Liver (tissue), 9 donors: ENCODE data around the gene IGF2. TPM values are rescaled to one million over a fixed set of nuclear protein-coding genes. Genes with fewer than 3 reads are reported as not detected.
"Not testable (repeated sequence)": the region's sequence is repeated elsewhere in the genome, so short reads cannot be mapped to it uniquely, and the experiment has no call there.

Experiments
- DNase-seq: peaks from one replicate; pipeline ENCODE4 v3.0.0-alpha.2; 2017; ENCODE audit warnings: low spot score
- H3K27ac ChIP-seq, 2 donors: one replicate each; pipeline ENCODE4 v1.7.0; 2013; ENCODE audit warnings: inconsistent platforms in 2 of 2, low read length in 2 of 2, control low read depth in 1 of 2, low read depth in 1 of 2, mild to moderate bottlenecking in 1 of 2
- H3K27me3 ChIP-seq, 4 donors: one replicate each; pipeline versions ENCODE4 v1.6.1 to v1.7.0; 2013; ENCODE audit warnings: low read length in 3 of 4, inconsistent platforms in 1 of 4, mild to moderate bottlenecking in 1 of 4, moderate library complexity in 1 of 4; ENCODE audit not compliant: control insufficient read depth in 4 of 4, insufficient read depth in 4 of 4
- H3K36me3 ChIP-seq, 4 donors: one replicate each; pipeline versions ENCODE4 v1.6.1 to v1.7.0; 2013; ENCODE audit warnings: low read length in 3 of 4, mild to moderate bottlenecking in 3 of 4, low read depth in 1 of 4, moderate library complexity in 1 of 4; ENCODE audit not compliant: control insufficient read depth in 4 of 4, insufficient read depth in 3 of 4
- H3K4me1 ChIP-seq, 4 donors: one replicate each; pipeline versions ENCODE4 v1.6.1 to v1.7.0; 2013; ENCODE audit warnings: low read length in 3 of 4, mild to moderate bottlenecking in 3 of 4, moderate library complexity in 1 of 4; ENCODE audit not compliant: control insufficient read depth in 4 of 4, insufficient read depth in 4 of 4
- H3K4me3 ChIP-seq, 3 donors: one replicate each; pipeline versions ENCODE4 v1.6.1 to v1.7.0; 2013; ENCODE audit warnings: low read length in 3 of 3, control low read depth in 1 of 3, low read depth in 1 of 3, mild to moderate bottlenecking in 1 of 3
- H3K9ac ChIP-seq, 2 donors: one replicate each; pipeline ENCODE4 v1.7.0; 2013; ENCODE audit warnings: low read length in 2 of 2, mild to moderate bottlenecking in 2 of 2, moderate library complexity in 2 of 2, control low read depth in 1 of 2, low read depth in 1 of 2
- H3K9me3 ChIP-seq, 4 donors: one replicate each; pipeline versions ENCODE4 v1.6.1 to v1.7.0; 2013; ENCODE audit warnings: low read length in 3 of 4; ENCODE audit not compliant: control insufficient read depth in 4 of 4
- EGR1 ChIP-seq, 2 donors: IDR thresholded peaks; 2 replicates each; pipeline ENCODE4 v1.6.1; 2016 to 2018; ENCODE audit warnings: antibody characterized with exemption in 2 of 2, low read depth in 2 of 2
- FOXA1 ChIP-seq: IDR thresholded peaks from 2 replicates; pipeline ENCODE4 v1.6.1; 2016; ENCODE audit warnings: antibody characterized with exemption
- FOXA2 ChIP-seq: IDR thresholded peaks from 2 replicates; pipeline ENCODE4 v1.6.1; 2016; ENCODE audit warnings: antibody characterized with exemption
- HNF4A ChIP-seq, 2 donors: conservative IDR thresholded peaks; 2 replicates each; pipeline ENCODE4 v1.6.1; 2016; ENCODE audit warnings: antibody characterized with exemption in 2 of 2, mild to moderate bottlenecking in 2 of 2
- HNF4G ChIP-seq: IDR thresholded peaks from 2 replicates; pipeline ENCODE4 v1.6.1; 2016; ENCODE audit warnings: antibody characterized with exemption
- NR2F2 ChIP-seq: IDR thresholded peaks from 2 replicates; pipeline ENCODE4 v1.6.1; 2016; ENCODE audit warnings: antibody characterized with exemption
- SP1 ChIP-seq: IDR thresholded peaks from 2 replicates; pipeline ENCODE4 v1.6.1; 2018; ENCODE audit warnings: antibody characterized with exemption, mild to moderate bottlenecking
- TAF1 ChIP-seq: conservative IDR thresholded peaks from 2 replicates; pipeline ENCODE4 v1.6.1; 2016; ENCODE audit warnings: antibody characterized with exemption, mild to moderate bottlenecking
- YY1 ChIP-seq: IDR thresholded peaks from 2 replicates; pipeline ENCODE4 v1.6.1; 2016; ENCODE audit warnings: antibody characterized with exemption, mild to moderate bottlenecking
- WGBS: extraction: QIAGEN DNeasy Blood & Tissue Kit; methylation state at CpG from one replicate; pipeline ENCODE4 v1.1.7; 2013; 5-methylcytosine and 5-hydroxymethylcytosine counted together
- polyA plus RNA-seq, 2 donors: library from polyadenylated mRNA; stranded (reverse) in 1 of 2; unstranded in 1 of 2; fragments of 200-250 nt in 1 of 2; fragments of >200 nt in 1 of 2; fragmentation: Nextera tagmentation in 1 of 2; extraction: Ambion mirVana in 1 of 2; gene quantifications; one replicate each; pipeline versions ENCODE4 v1.2.1 to v1.2.3, GENCODE V29; 2013 to 2015
- total RNA-seq, 2 donors: library from RNA; depleted of rRNA; stranded (reverse); fragments of >200 nt; gene quantifications; one replicate each; pipeline ENCODE4 v1.2.3, GENCODE V29; 2014
- TF ChIP-seq, protein P1 (sequence below): IDR thresholded peaks from 2 replicates; pipeline ENCODE4 v1.6.1; 2016; ENCODE audit warnings: antibody characterized with exemption
- TF ChIP-seq, protein P2 (sequence below): IDR thresholded peaks from 2 replicates; pipeline ENCODE4 v1.6.1; 2016; ENCODE audit warnings: antibody characterized with exemption
- TF ChIP-seq, protein P3 (sequence below): IDR thresholded peaks from 2 replicates; pipeline ENCODE4 v1.6.1; 2016; ENCODE audit warnings: antibody characterized with exemption, mild to moderate bottlenecking
- TF ChIP-seq, protein P4 (sequence below): IDR thresholded peaks from 2 replicates; pipeline ENCODE4 v1.6.1; 2016; ENCODE audit warnings: antibody characterized with exemption
- donor health status: healthy.
- donor health status: healthy.
- donor health status: healthy.
- donor health status: healthy.
- donor health status: healthy.

The IGF2 gene
- total and polyA plus RNA-seq, 4 donors, result 70.5 to 1,440 (median 192) TPM

DNA sequence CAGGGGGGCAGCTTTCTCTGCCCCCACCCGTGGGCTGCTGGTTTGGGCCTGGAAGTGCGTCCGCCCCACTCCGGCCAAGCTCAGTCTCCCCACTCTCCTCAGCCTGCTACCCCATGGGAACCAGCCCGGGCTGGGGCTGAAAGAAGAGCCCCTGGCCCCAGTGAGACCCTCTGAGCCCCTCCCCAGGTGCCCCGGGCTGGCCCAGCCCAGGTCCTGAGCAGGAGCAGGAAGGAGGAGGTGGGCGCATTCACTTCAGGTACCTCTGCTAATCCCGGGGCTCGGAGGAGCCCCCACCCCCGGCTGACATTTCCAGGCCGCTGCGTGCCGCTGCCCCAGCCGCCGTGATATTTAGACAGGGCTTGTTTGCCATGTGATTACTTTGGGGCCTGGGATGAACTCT lies 41.2 kb upstream of the IGF2 start:
- no peaks in the 10 kb centered on the region for H3K36me3 ChIP-seq
- no peak overlapping the region for H3K4me3 ChIP-seq
- no peak overlapping the region for H3K9ac ChIP-seq
- TF ChIP-seq SP1, result no peak
- TF ChIP-seq NR2F2, result no peak
- no peak for TF ChIP-seq HNF4G
- no peak for TF ChIP-seq EGR1 (IDR thresholded peaks at IDR 0.05; ENCODE audit: low read depth in 2 of 2)
- no peak for TF ChIP-seq FOXA1
- TF ChIP-seq TAF1, result no peak
- no peaks in the 10 kb centered on the region for H3K9me3 ChIP-seq
- H3K27ac ChIP-seq, result no peak overlapping the region
- no peaks in the 10 kb centered on the region for H3K4me1 ChIP-seq
- peaks cover 0 to 3% (median 0%) of the 10 kb centered on the region in 4 donors for H3K27me3 ChIP-seq
- 56% methylated on average over 15 of the region's 15 CpGs for WGBS
- DNase-seq, result no peak

DNA sequence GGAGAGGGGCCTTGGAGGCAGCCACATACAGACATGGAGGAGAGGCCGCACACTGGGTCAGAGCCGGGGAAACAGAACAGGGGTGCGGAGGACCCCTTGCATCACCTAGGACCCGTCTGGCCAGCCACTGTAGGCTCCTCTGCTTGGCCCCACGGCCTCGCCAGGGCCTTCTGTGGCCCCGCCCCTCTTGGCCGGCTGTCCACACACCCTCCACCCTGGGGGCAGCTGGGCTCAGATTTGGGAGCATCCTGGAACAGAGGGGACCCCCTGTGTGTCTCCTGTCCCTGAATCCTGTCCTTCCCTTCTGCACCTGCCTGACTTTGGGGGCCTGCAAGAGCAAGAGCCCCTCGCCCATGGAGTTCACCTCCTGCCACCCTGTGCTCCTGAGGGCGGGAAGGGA lies 40.3 kb upstream of the IGF2 start:
- Histone ChIP-seq H3K9ac (no peak overlapping the region), H3K9me3 (no peaks in the 10 kb centered on the region), H3K36me3 (no peaks in the 10 kb centered on the region), H3K27me3 (peaks cover 0 to 3% (median 0%) of the 10 kb centered on the region in 4 donors), H3K27ac (no peak overlapping the region), H3K4me3 (no peak overlapping the region), H3K4me1 (no peaks in the 10 kb centered on the region)
- no peak for DNase-seq
- 75% methylated on average over 10 of the region's 10 CpGs for WGBS
- no peak for TF ChIP-seq HNF4A (conservative IDR thresholded peaks at IDR 0.05)
- TF ChIP-seq, protein P1, sequence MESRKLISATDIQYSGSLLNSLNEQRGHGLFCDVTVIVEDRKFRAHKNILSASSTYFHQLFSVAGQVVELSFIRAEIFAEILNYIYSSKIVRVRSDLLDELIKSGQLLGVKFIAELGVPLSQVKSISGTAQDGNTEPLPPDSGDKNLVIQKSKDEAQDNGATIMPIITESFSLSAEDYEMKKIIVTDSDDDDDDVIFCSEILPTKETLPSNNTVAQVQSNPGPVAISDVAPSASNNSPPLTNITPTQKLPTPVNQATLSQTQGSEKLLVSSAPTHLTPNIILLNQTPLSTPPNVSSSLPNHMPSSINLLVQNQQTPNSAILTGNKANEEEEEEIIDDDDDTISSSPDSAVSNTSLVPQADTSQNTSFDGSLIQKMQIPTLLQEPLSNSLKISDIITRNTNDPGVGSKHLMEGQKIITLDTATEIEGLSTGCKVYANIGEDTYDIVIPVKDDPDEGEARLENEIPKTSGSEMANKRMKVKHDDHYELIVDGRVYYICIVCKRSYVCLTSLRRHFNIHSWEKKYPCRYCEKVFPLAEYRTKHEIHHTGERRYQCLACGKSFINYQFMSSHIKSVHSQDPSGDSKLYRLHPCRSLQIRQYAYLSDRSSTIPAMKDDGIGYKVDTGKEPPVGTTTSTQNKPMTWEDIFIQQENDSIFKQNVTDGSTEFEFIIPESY, result no peak
- TF ChIP-seq FOXA1, result no peak
- no peak for TF ChIP-seq YY1
- TF ChIP-seq, protein P2, sequence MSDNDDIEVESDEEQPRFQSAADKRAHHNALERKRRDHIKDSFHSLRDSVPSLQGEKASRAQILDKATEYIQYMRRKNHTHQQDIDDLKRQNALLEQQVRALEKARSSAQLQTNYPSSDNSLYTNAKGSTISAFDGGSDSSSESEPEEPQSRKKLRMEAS, result no peak
- no peak for TF ChIP-seq FOXA2
- TF ChIP-seq SP1, result no peak
- TF ChIP-seq, protein P3, sequence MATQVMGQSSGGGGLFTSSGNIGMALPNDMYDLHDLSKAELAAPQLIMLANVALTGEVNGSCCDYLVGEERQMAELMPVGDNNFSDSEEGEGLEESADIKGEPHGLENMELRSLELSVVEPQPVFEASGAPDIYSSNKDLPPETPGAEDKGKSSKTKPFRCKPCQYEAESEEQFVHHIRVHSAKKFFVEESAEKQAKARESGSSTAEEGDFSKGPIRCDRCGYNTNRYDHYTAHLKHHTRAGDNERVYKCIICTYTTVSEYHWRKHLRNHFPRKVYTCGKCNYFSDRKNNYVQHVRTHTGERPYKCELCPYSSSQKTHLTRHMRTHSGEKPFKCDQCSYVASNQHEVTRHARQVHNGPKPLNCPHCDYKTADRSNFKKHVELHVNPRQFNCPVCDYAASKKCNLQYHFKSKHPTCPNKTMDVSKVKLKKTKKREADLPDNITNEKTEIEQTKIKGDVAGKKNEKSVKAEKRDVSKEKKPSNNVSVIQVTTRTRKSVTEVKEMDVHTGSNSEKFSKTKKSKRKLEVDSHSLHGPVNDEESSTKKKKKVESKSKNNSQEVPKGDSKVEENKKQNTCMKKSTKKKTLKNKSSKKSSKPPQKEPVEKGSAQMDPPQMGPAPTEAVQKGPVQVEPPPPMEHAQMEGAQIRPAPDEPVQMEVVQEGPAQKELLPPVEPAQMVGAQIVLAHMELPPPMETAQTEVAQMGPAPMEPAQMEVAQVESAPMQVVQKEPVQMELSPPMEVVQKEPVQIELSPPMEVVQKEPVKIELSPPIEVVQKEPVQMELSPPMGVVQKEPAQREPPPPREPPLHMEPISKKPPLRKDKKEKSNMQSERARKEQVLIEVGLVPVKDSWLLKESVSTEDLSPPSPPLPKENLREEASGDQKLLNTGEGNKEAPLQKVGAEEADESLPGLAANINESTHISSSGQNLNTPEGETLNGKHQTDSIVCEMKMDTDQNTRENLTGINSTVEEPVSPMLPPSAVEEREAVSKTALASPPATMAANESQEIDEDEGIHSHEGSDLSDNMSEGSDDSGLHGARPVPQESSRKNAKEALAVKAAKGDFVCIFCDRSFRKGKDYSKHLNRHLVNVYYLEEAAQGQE, result no peak
- TF ChIP-seq, protein P4, sequence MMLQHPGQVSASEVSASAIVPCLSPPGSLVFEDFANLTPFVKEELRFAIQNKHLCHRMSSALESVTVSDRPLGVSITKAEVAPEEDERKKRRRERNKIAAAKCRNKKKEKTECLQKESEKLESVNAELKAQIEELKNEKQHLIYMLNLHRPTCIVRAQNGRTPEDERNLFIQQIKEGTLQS, result no peak
- TF ChIP-seq HNF4G, result no peak

DNA sequence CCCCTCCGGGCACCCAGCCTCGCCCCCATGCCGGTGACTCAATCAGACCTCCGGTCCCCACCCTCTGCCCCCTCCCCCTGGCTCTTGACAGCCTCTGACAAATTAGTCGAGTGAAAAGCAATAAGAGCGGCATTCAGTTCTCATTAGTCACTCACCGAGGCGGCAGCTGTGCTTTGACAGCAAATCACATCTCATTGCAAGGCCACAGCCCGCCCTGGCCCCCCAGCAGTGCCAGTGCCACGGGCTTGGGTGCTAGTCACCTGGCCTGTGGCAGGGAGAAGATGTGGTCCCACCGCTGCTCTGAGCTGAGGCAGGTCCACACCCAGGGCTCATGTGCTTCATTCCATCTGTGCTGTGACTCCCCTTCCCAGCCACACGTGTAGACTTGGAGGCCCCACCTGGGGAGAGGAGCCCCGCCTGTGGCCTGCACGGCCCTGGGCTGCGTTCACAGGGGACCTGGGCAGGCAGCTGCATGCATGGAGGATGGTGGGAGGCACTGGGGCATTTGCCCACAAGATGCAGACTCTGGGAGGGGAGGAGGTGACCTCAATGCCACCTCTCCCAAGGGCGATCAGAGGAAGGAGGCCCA lies 39.8 kb upstream of the IGF2 start:
- no peak for DNase-seq
- Histone ChIP-seq H3K9me3 (no peaks in the 10 kb centered on the region), H3K36me3 (no peaks in the 10 kb centered on the region), H3K4me1 (no peaks in the 10 kb centered on the region), H3K4me3 (no peak overlapping the region), H3K27me3 (peaks cover 0 to under 1% (median 0%) of the 10 kb centered on the region in 4 donors), H3K9ac (no peak overlapping the region), H3K27ac (no peak overlapping the region)
- no peak for TF ChIP-seq NR2F2
- TF ChIP-seq, protein P1, result no peak
- TF ChIP-seq FOXA1, result no peak
- 64% methylated on average over 16 of the region's 16 CpGs for WGBS

DNA sequence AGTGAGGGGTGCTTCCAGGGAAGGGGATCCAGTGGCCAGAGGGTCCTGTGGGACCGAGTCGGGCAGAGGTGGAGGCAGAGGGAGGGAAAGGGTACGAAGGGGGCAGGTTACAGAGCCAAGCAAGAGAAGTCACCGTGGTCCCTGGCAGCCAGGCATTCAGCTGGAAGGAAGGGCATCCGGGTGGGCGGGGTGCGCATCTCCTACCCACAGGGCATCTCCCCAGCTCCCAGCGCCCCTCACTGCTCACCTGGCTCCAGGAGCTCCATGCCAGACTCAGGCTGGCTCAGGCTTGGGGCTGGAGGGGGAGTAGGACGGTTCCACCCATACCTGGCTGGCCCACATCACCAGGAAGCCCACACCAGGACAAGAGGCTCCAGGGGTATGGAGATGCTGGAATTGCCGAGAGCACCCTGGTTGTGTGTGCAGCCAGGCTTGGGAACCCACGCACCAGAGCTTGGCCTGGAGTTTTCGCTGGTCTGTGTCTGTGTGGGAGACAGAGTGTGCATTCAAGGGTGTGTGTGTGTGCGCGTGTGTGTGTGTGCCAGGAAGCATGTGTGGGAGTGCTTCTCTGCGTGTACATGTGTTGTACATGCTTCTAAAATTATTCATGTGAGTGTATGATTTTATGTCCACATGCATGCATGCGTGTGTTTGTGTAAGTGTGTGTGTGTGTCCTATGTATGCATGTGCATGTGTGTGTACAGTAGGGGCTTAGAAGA lies 39.0 kb upstream of the IGF2 start:
- not testable (repeated sequence) for H3K36me3 ChIP-seq, H3K27me3 ChIP-seq, H3K9ac ChIP-seq, DNase-seq, H3K9me3 ChIP-seq, H3K4me3 ChIP-seq, H3K4me1 ChIP-seq, H3K27ac ChIP-seq
- WGBS, result 75% methylated on average over 15 of the region's 16 CpGs
